Posterior vena cava (tissue), 2 donors: ENCODE data around the gene CRIM1. TPM values are rescaled to one million over a fixed set of nuclear protein-coding genes. Genes with fewer than 3 reads are reported as not detected.

Source experiments
- DNase-seq: peaks from one replicate; pipeline ENCODE4 v3.0.0-alpha.2; 2020; ENCODE audit warnings: low spot score
- intact Hi-C, 2 donors: fragments of 100-400 bp; cut with DNase I; formaldehyde crosslinking; loops; one replicate each; pipeline versions ENCODE4 v1.14.1 to v1.14.2; 2022 to 2023
- total RNA-seq, 2 donors: library from RNA; stranded (reverse); fragmentation: NEBNext Ultra II Directional; extraction: Animal tissue kit (Norgen Biotek cat#: 25700); gene quantifications; one replicate each; pipeline ENCODE4 v1.2.1, GENCODE V29; 2021
- donor health status: DM: yes; HTN: yes; CAD: no.
- donor health status: DM: yes; HTN: yes; CAD: no.

Gene CRIM1
- total RNA-seq, 2 donors from 2014 or later, result 103 to 143 TPM

GRCh38 chr2:36462311-36462935, 106.8 kb downstream of the CRIM1 start:
- intact Hi-C loops, result no loop called here
- no peak for DNase-seq

GRCh38 chr2:36463365-36463764, 107.8 kb downstream of the CRIM1 start:
- DNase-seq, result no peak
- intact Hi-C loops, result no loop called here

GRCh38 chr2:36464006-36464721, 108.6 kb downstream of the CRIM1 start:
- no peak for DNase-seq
- intact Hi-C loops, result no loop called here

GRCh38 chr2:36466135-36466534, 110.6 kb downstream of the CRIM1 start:
- intact Hi-C loops, result no loop called here
- no peak for DNase-seq

- no peak for DNase-seq
- intact Hi-C loops, result no loop called here
Observed at GRCh38 chr2:36468463-36469105, 113.0 kb downstream of the CRIM1 start.

- intact Hi-C loops, result no loop called here
- no peak for DNase-seq
Observed at GRCh38 chr2:36469106-36469477, 113.5 kb downstream of the CRIM1 start.

GRCh38 chr2:36469710-36470109, 114.1 kb downstream of the CRIM1 start:
- intact Hi-C loops, result no loop called here
- no peak for DNase-seq

- intact Hi-C loops, result no loop called here
- no peak for DNase-seq
Observed at GRCh38 chr2:36473230-36473629, 117.7 kb downstream of the CRIM1 start.

GRCh38 chr2:36476411-36476810, 120.8 kb downstream of the CRIM1 start:
- intact Hi-C loops, result no loop called here
- DNase-seq, result no peak

GRCh38 chr2:36477315-36477714, 121.7 kb downstream of the CRIM1 start:
- DNase-seq, result no peak

GRCh38 chr2:36477746-36478145, 122.2 kb downstream of the CRIM1 start:
- no peak for DNase-seq
- intact Hi-C loops, result no loop called here

More at GRCh38 chr2:36477315-36477714, 121.7 kb downstream of the CRIM1 start:
- intact Hi-C loops, result no loop called here

GRCh38 chr2:36478332-36478738, 122.8 kb downstream of the CRIM1 start:
- intact Hi-C loops, result no loop called here
- DNase-seq, result no peak

- intact Hi-C loops, result no loop called here
- no peak for DNase-seq
Observed at GRCh38 chr2:36478999-36479398, 123.4 kb downstream of the CRIM1 start.

GRCh38 chr2:36479406-36479805, 123.8 kb downstream of the CRIM1 start:
- DNase-seq, result no peak
- intact Hi-C loops, result no loop called here

- no peak for DNase-seq
- intact Hi-C loops, result no loop called here
Observed at GRCh38 chr2:36480028-36480427, 124.5 kb downstream of the CRIM1 start.

- DNase-seq, result no peak
- intact Hi-C loops, result no loop called here
Observed at GRCh38 chr2:36480636-36481035, 125.1 kb downstream of the CRIM1 start.

- DNase-seq, result no peak
- intact Hi-C loops, result no loop called here
Observed at GRCh38 chr2:36481709-36482108, 126.1 kb downstream of the CRIM1 start.

- no peak for DNase-seq
- intact Hi-C loops, result no loop called here
Observed at GRCh38 chr2:36482576-36483214, 127.1 kb downstream of the CRIM1 start.

GRCh38 chr2:36483290-36483689, 127.7 kb downstream of the CRIM1 start:
- DNase-seq, result no peak
- intact Hi-C loops, result no loop called here

GRCh38 chr2:36484454-36484853, 128.9 kb downstream of the CRIM1 start:
- intact Hi-C loops, result no loop called here

More at GRCh38 chr2:36484454-36484853, 128.9 kb downstream of the CRIM1 start:
- no peak for DNase-seq
